Neural cell (in vitro differentiated cells): ENCODE data around the gene ARMC9. TPM values are rescaled to one million over a fixed set of nuclear protein-coding genes. Genes with fewer than 3 reads are reported as not detected.

Experiments
- H2AFZ ChIP-seq: fragments of 200-600, 300-800 bp; sonication (generic), shearing (Covaris generic); 2 replicates; pipeline ENCODE4 v1.6.0; 2014; ENCODE audit warnings: low read depth, mild to moderate bottlenecking, antibody characterized with exemption, low read length, moderate library complexity
- H3F3A ChIP-seq: fragments of 200-600 bp; shearing (Covaris generic); 2 replicates; pipeline ENCODE4 v1.6.1; 2016; ENCODE audit warnings: mild to moderate bottlenecking, moderate library complexity, mixed read lengths, antibody characterized with exemption, low read length; ENCODE audit not compliant: insufficient read depth, poor library complexity, severe bottlenecking
- H3K27ac ChIP-seq: fragments of 200-600, 300-800 bp; sonication (generic), shearing (Covaris generic); 2 replicates; pipeline ENCODE4 v1.5.1; 2014; ENCODE audit warnings: mild to moderate bottlenecking, low read length, moderate library complexity
- H3K27me3 ChIP-seq: fragments of 300-800, 200-600 bp; sonication (generic), shearing (Covaris generic); 2 replicates; pipeline ENCODE4 v1.6.0; 2014; ENCODE audit warnings: mild to moderate bottlenecking, low read depth, low read length, moderate library complexity; ENCODE audit not compliant: insufficient read depth
- H3K36me3 ChIP-seq: fragments of 300-800, 200-600 bp; sonication (generic), shearing (Covaris generic); 2 replicates; pipeline ENCODE4 v1.5.1; 2014; ENCODE audit warnings: mild to moderate bottlenecking, antibody characterized with exemption, low read length, moderate library complexity; ENCODE audit not compliant: insufficient read depth
- H3K4me2 ChIP-seq: fragments of 300-800, 200-600 bp; sonication (generic), shearing (Covaris generic); 2 replicates; pipeline ENCODE4 v1.6.0; 2014; ENCODE audit warnings: mild to moderate bottlenecking, low read length
- H3K4me3 ChIP-seq: fragments of 300-800, 200-600 bp; sonication (generic), shearing (Covaris generic); 2 replicates; pipeline ENCODE4 v1.5.1; 2014; ENCODE audit warnings: mild to moderate bottlenecking, low read length, moderate library complexity
- H3K79me2 ChIP-seq: fragments of 200-600 bp; shearing (Covaris generic); replicated peaks from 2 replicates; pipeline ENCODE4 v1.6.0; 2014; ENCODE audit warnings: mild to moderate bottlenecking, low read length, moderate library complexity; ENCODE audit not compliant: insufficient read depth
- H3K9ac ChIP-seq: fragments of 300-800, 200-600 bp; sonication (generic), shearing (Covaris generic); 2 replicates; pipeline ENCODE4 v1.6.1; 2016; ENCODE audit warnings: mild to moderate bottlenecking, low read length, mixed read lengths
- H3K9me2 ChIP-seq: fragments of 200-600 bp; shearing (Covaris generic); 2 replicates; pipeline ENCODE4 v1.6.1; 2016; ENCODE audit warnings: mild to moderate bottlenecking, low read length, mixed read lengths; ENCODE audit not compliant: insufficient read depth
- H3K9me3 ChIP-seq: fragments of 200-600, 300-800 bp; sonication (generic), shearing (Covaris generic); 2 replicates; pipeline ENCODE4 v1.6.1; 2016; ENCODE audit warnings: mild to moderate bottlenecking, mixed run types, low read length, moderate library complexity, mixed read lengths
- H4K20me1 ChIP-seq: fragments of 200-600 bp; shearing (Covaris generic); 2 replicates; pipeline ENCODE4 v1.6.1; 2016; ENCODE audit warnings: mild to moderate bottlenecking, mixed run types; ENCODE audit not compliant: insufficient read depth
- CTCF ChIP-seq: fragments of 450-650 bp; IDR thresholded peaks from 2 replicates; pipeline ENCODE4 v1.5.1; 2014; ENCODE audit warnings: antibody characterized with exemption, mild to moderate bottlenecking, moderate library complexity; ENCODE audit not compliant: poor library complexity, severe bottlenecking
- EP300 ChIP-seq: fragments of 450-650 bp; conservative IDR thresholded peaks from 2 replicates; pipeline ENCODE4 v1.6.1; 2014; ENCODE audit warnings: antibody characterized with exemption, mild to moderate bottlenecking, moderate library complexity; ENCODE audit not compliant: poor library complexity, severe bottlenecking
- EZH2 ChIP-seq: fragments of 200-600, 300-800 bp; shearing (Covaris generic), sonication (generic); IDR thresholded peaks from 2 replicates; pipeline ENCODE4 v1.6.1; 2014; ENCODE audit warnings: antibody characterized with exemption, low read length, borderline replicate concordance, mild to moderate bottlenecking; ENCODE audit not compliant: insufficient read depth, poor library complexity, severe bottlenecking
- MXI1 ChIP-seq: fragments of 450-650 bp; conservative IDR thresholded peaks from 2 replicates; pipeline ENCODE4 v1.6.1; 2014; ENCODE audit warnings: antibody characterized with exemption, mild to moderate bottlenecking; ENCODE audit not compliant: poor library complexity, severe bottlenecking
- POLR2AphosphoS5 ChIP-seq: IDR thresholded peaks from 2 replicates; pipeline ENCODE4 v1.6.1; 2012
- RAD21 ChIP-seq: fragments of 450-650 bp; conservative IDR thresholded peaks from 2 replicates; pipeline ENCODE4 v1.6.1; 2014; ENCODE audit warnings: antibody characterized with exemption, mild to moderate bottlenecking, moderate library complexity
- REST ChIP-seq: IDR thresholded peaks from 2 replicates; pipeline ENCODE4 v1.6.1; 2012; ENCODE audit warnings: borderline replicate concordance
- SMC3 ChIP-seq: fragments of 450-650 bp; conservative IDR thresholded peaks from 2 replicates; pipeline ENCODE4 v1.6.1; 2014; ENCODE audit warnings: antibody characterized with exemption, mild to moderate bottlenecking, moderate library complexity; ENCODE audit not compliant: poor library complexity
- TAF1 ChIP-seq: IDR thresholded peaks from 2 replicates; pipeline ENCODE4 v1.6.1; 2012; ENCODE audit warnings: low read depth
- polyA plus RNA-seq: library from polyadenylated mRNA; depleted of rRNA; stranded (reverse); fragments of >200 nt; gene quantifications from 2 replicates; pipeline ENCODE4 v1.2.3, GENCODE V29; 2014

Gene ARMC9
- polyA plus RNA-seq, 1 donor from 2014 or later, result 13.9 TPM

- H3K27ac ChIP-seq, result no peak overlapping the region
- no peaks in the 10 kb centered on the region for H4K20me1 ChIP-seq
- H3F3A ChIP-seq, result no peaks in the 10 kb centered on the region
- H2AFZ ChIP-seq, result no peak overlapping the region
- H3K27me3 ChIP-seq, result no peaks in the 10 kb centered on the region
- no peak overlapping the region for H3K4me2 ChIP-seq
- H3K9me3 ChIP-seq, result no peaks in the 10 kb centered on the region
- H3K9me2 ChIP-seq, result no peaks in the 10 kb centered on the region
- H3K79me2 ChIP-seq, result no peaks in the 10 kb centered on the region
- H3K36me3 ChIP-seq, result no peaks in the 10 kb centered on the region
- H3K4me3 ChIP-seq, result no peak overlapping the region
- no peak for TF ChIP-seq EP300
- TF ChIP-seq REST, result no peak
- no peak for TF ChIP-seq CTCF
- no peak for TF ChIP-seq POLR2AphosphoS5
- no peak for TF ChIP-seq MXI1
- no peak for TF ChIP-seq EZH2
- no peak for TF ChIP-seq TAF1
- TF ChIP-seq SMC3, result no peak
- TF ChIP-seq RAD21, result no peak
- no peak overlapping the region for H3K9ac ChIP-seq
These were observed 168.7 kb downstream of the ARMC9 start for GRCh38 chr2:231367178-231367577.

- no peaks in the 10 kb centered on the region for H3K27me3 ChIP-seq
- H2AFZ ChIP-seq, result no peak overlapping the region
- no peak overlapping the region for H3K4me3 ChIP-seq
- TF ChIP-seq SMC3, result no peak
- no peak for TF ChIP-seq MXI1
- TF ChIP-seq EP300, result no peak
- TF ChIP-seq EZH2, result no peak
- TF ChIP-seq TAF1, result no peak
- TF ChIP-seq CTCF, result no peak
- no peak for TF ChIP-seq POLR2AphosphoS5
- no peak for TF ChIP-seq RAD21
- no peak for TF ChIP-seq REST
- H3K9ac ChIP-seq, result no peak overlapping the region
- no peaks in the 10 kb centered on the region for H4K20me1 ChIP-seq
- no peaks in the 10 kb centered on the region for H3K79me2 ChIP-seq
- H3K4me2 ChIP-seq, result no peak overlapping the region
- H3F3A ChIP-seq, result no peaks in the 10 kb centered on the region
- no peaks in the 10 kb centered on the region for H3K36me3 ChIP-seq
- no peaks in the 10 kb centered on the region for H3K9me2 ChIP-seq
- no peaks in the 10 kb centered on the region for H3K9me3 ChIP-seq
- no peak overlapping the region for H3K27ac ChIP-seq
These were observed 171.4 kb downstream of the ARMC9 start for GRCh38 chr2:231369580-231370428.
